PC-9 (cell line): ENCODE results near the gene GARNL3.

ENCODE experiments used
- EZH2 ChIP-seq: fragments of 200-600 bp; sonication (generic); IDR thresholded peaks from 2 replicates; pipeline ENCODE4 v1.8.0; 2017; ENCODE audit warnings: antibody characterized with exemption, low read depth
- TF ChIP-seq, protein P1 (sequence below): fragments of 200-600 bp; sonication (generic); conservative IDR thresholded peaks from 2 replicates; pipeline ENCODE4 v1.6.1; 2017; ENCODE audit warnings: mixed run types, antibody characterized with exemption, mild to moderate bottlenecking, moderate library complexity

DNA sequence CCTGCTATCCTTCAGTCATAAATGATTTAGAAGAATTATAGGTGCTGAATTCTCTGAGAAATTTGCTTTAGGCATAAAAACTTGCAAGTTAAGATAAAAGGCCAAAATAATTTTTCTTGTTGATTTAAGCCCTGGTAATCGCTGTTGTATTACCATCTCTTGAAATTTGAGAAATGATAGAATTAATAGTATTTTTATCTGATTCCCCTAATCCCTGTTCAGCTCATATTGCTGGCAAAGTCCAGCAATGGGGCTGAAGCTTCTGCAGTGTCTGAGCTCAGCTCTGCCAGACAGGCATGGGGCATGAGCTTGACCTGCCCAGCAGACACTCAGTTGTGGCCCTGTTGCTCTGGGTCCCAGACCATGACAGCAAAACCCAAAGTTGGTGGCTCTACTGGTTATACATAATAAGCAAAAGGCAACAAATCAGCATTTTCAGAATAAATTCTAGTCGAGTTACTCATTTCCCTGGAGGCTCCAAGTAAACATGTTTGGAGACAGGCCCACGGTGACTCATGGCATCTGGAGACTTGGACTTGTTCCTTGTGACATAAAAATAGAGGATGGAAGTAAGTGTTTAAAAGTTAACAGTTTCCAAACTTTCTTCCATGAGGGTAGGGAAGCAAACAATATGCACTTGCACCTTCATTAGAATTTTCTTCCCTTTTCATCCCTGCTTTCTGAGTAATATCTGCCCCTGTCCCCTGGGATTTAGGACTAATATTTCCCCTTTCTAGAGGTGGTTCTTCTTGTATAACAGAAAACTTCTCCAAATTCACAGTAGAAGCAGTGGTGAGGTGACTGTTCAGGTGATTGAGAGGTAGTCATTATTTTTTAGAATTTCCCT, 72.2 kb downstream of the GARNL3 start:
- TF ChIP-seq, protein P1, sequence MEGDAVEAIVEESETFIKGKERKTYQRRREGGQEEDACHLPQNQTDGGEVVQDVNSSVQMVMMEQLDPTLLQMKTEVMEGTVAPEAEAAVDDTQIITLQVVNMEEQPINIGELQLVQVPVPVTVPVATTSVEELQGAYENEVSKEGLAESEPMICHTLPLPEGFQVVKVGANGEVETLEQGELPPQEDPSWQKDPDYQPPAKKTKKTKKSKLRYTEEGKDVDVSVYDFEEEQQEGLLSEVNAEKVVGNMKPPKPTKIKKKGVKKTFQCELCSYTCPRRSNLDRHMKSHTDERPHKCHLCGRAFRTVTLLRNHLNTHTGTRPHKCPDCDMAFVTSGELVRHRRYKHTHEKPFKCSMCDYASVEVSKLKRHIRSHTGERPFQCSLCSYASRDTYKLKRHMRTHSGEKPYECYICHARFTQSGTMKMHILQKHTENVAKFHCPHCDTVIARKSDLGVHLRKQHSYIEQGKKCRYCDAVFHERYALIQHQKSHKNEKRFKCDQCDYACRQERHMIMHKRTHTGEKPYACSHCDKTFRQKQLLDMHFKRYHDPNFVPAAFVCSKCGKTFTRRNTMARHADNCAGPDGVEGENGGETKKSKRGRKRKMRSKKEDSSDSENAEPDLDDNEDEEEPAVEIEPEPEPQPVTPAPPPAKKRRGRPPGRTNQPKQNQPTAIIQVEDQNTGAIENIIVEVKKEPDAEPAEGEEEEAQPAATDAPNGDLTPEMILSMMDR, result no peak
- no peak for TF ChIP-seq EZH2
